ENCODE results near the gene YWHAQ.

YWHAQ gene

GRCh38 chr2:9650119-9650821 is 19.5 kb upstream of the YWHAQ start:
- no peak for DNase-seq (ENCODE audit: low read depth)
- no peak for TF ChIP-seq CTCF (conservative IDR thresholded peaks at IDR 0.05; ENCODE audit: low read depth, low read length)

GRCh38 chr2:9649261-9649660 is 18.5 kb upstream of the YWHAQ start:
- no peak for TF ChIP-seq CTCF (conservative IDR thresholded peaks at IDR 0.05; ENCODE audit: low read depth, low read length)
- H3K4me3 ChIP-seq (ENCODE audit: low read depth, low read length): no peak overlapping the region
- DNase-seq (ENCODE audit: low read depth): no peak

More at GRCh38 chr2:9650119-9650821, 19.5 kb upstream of the YWHAQ start:
- H3K4me3 ChIP-seq (ENCODE audit: low read depth, low read length): no peak overlapping the region

GRCh38 chr2:9648821-9649220 is 18.0 kb upstream of the YWHAQ start:
- no peak for TF ChIP-seq CTCF (conservative IDR thresholded peaks at IDR 0.05; ENCODE audit: low read depth, low read length)

GRCh38 chr2:9647884-9648283 is 17.1 kb upstream of the YWHAQ start:
- no peak for DNase-seq (ENCODE audit: low read depth)
- H3K4me3 ChIP-seq (ENCODE audit: low read depth, low read length): no peak overlapping the region
- TF ChIP-seq CTCF (conservative IDR thresholded peaks at IDR 0.05; ENCODE audit: low read depth, low read length): no peak

More at GRCh38 chr2:9648821-9649220, 18.0 kb upstream of the YWHAQ start:
- H3K4me3 ChIP-seq (ENCODE audit: low read depth, low read length): no peak overlapping the region
- DNase-seq (ENCODE audit: low read depth): no peak

- no peak for TF ChIP-seq CTCF (conservative IDR thresholded peaks at IDR 0.05; ENCODE audit: low read depth, low read length)
- DNase-seq (ENCODE audit: low read depth): no peak
- no peak overlapping the region for H3K4me3 ChIP-seq (ENCODE audit: low read depth, low read length)
Observed at GRCh38 chr2:9646196-9647030, 15.6 kb upstream of the YWHAQ start.

DNA sequence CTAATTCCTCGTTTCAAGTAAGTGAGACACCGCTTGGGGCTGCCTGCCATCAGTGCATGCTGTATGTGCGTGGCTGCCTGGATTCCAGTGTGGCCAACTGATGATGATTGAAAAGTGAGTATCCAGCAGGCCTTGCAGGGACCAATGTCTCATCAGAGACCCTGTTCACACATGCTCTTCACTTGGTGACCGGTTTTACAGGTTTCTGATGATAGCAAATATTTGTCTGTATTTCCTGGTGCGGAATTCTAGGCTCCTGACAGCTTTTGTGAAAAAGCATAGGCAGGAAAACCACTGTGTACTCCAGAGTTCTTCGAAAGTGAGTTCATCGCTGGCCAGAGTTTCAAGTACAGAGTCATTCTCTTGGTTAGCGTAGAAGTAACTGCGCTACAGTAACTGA is 13.8 kb upstream of the YWHAQ start:
- TF ChIP-seq CTCF (conservative IDR thresholded peaks at IDR 0.05; ENCODE audit: low read depth, low read length): no peak
- DNase-seq (ENCODE audit: low read depth): no peak
- H3K4me3 ChIP-seq (ENCODE audit: low read depth, low read length): no peak overlapping the region
